Mesenchymal stem cell (in vitro differentiated cells and primary cell): ENCODE data around the gene TMEM11.
"Not testable (repeated sequence)": the region's sequence is repeated elsewhere in the genome, so short reads cannot be mapped to it uniquely, and the experiment has no call there.

Source experiments
- DNase-seq: peaks from one replicate; pipeline ENCODE4 v3.0.0-alpha.2; 2013
- H2AFZ ChIP-seq: one replicate; pipeline ENCODE4 v1.6.1; 2013; ENCODE audit warnings: low read depth, mild to moderate bottlenecking, control low read depth, inconsistent platforms, low read length, moderate library complexity
- H2AK5ac ChIP-seq: 2 replicates; pipeline ENCODE4 v1.6.1; 2013; ENCODE audit warnings: low read length, moderate library complexity, mild to moderate bottlenecking, inconsistent platforms; ENCODE audit not compliant: severe bottlenecking
- H2BK120ac ChIP-seq: one replicate; pipeline ENCODE4 v1.6.1; 2013; ENCODE audit warnings: low read depth, mild to moderate bottlenecking, inconsistent platforms, low read length, moderate library complexity
- H2BK12ac ChIP-seq, 2 experiments: one replicate each; pipeline ENCODE4 v1.6.1; 2013; ENCODE audit warnings: inconsistent platforms in 2 of 2, low read length in 2 of 2, mild to moderate bottlenecking in 2 of 2, moderate library complexity in 2 of 2, control low read depth in 1 of 2
- H2BK15ac ChIP-seq: one replicate; pipeline ENCODE4 v1.6.1; 2013; ENCODE audit warnings: mild to moderate bottlenecking, low read depth, inconsistent platforms; ENCODE audit not compliant: poor library complexity, severe bottlenecking
- H2BK5ac ChIP-seq: 2 replicates; pipeline ENCODE4 v1.6.1; 2013; ENCODE audit warnings: low read depth, mild to moderate bottlenecking, low read length, control low read depth, inconsistent platforms; ENCODE audit not compliant: poor library complexity, severe bottlenecking
- H3K14ac ChIP-seq, 2 experiments: one replicate each; pipeline ENCODE4 v1.6.1; 2013; ENCODE audit warnings: inconsistent platforms in 2 of 2, low read length in 2 of 2, control low read depth in 1 of 2, mild to moderate bottlenecking in 1 of 2, moderate library complexity in 1 of 2
- H3K18ac ChIP-seq, 2 experiments: one replicate each; pipeline ENCODE4 v1.6.1; 2013; ENCODE audit warnings: inconsistent platforms in 2 of 2, low read length in 2 of 2, control low read depth in 1 of 2, low read depth in 1 of 2, mild to moderate bottlenecking in 1 of 2
- H3K23ac ChIP-seq, 2 experiments: one replicate each; pipeline ENCODE4 v1.6.1; 2013; ENCODE audit warnings: inconsistent platforms in 2 of 2, low read length in 2 of 2, mild to moderate bottlenecking in 2 of 2, moderate library complexity in 2 of 2, control low read depth in 1 of 2
- H3K27ac ChIP-seq: 2 replicates; pipeline ENCODE4 v1.5.1; 2013; ENCODE audit warnings: mild to moderate bottlenecking, moderate library complexity, low read length, control low read depth, inconsistent platforms; ENCODE audit not compliant: poor library complexity, severe bottlenecking
- H3K27me3 ChIP-seq, 2 experiments: 2 replicates each; pipeline versions ENCODE4 v1.6.1 to v1.7.0; 2013; ENCODE audit warnings: low read length in 2 of 2, mild to moderate bottlenecking in 2 of 2, moderate library complexity in 2 of 2, control low read depth in 1 of 2, inconsistent platforms in 1 of 2; ENCODE audit not compliant: control insufficient read depth in 1 of 2, insufficient read depth in 1 of 2
- H3K36me3 ChIP-seq, 2 experiments: 2 replicates each; pipeline versions ENCODE4 v1.6.1 to v1.7.0; 2013; ENCODE audit warnings: low read length in 2 of 2, control low read depth in 1 of 2, inconsistent platforms in 1 of 2, low read depth in 1 of 2, mild to moderate bottlenecking in 1 of 2; ENCODE audit not compliant: insufficient read depth in 2 of 2, control insufficient read depth in 1 of 2
- H3K4ac ChIP-seq, 2 experiments: one replicate each; pipeline ENCODE4 v1.6.1; 2013; ENCODE audit warnings: inconsistent platforms in 2 of 2, low read length in 2 of 2, mild to moderate bottlenecking in 2 of 2, moderate library complexity in 2 of 2, control low read depth in 1 of 2, low read depth in 1 of 2
- H3K4me1 ChIP-seq: 2 replicates; pipeline ENCODE4 v1.6.1; 2013; ENCODE audit warnings: low read depth, low read length, control low read depth; ENCODE audit not compliant: control insufficient read depth, insufficient read depth
- H3K4me2 ChIP-seq: 2 replicates; pipeline ENCODE4 v1.6.1; 2013; ENCODE audit warnings: low read length, mild to moderate bottlenecking, inconsistent platforms; ENCODE audit not compliant: poor library complexity, severe bottlenecking
- H3K4me3 ChIP-seq, 2 experiments: 2 replicates each; pipeline versions ENCODE4 v1.5.1 to v1.7.0; 2013; ENCODE audit warnings: low read length in 2 of 2, mild to moderate bottlenecking in 2 of 2, control low read depth in 1 of 2, low read depth in 1 of 2; ENCODE audit not compliant: insufficient read depth in 1 of 2
- H3K79me1 ChIP-seq: replicated peaks from 2 replicates; pipeline ENCODE4 v1.6.1; 2013; ENCODE audit warnings: mild to moderate bottlenecking, control low read depth, low read length, inconsistent platforms; ENCODE audit not compliant: poor library complexity, severe bottlenecking
- H3K9ac ChIP-seq: 2 replicates; pipeline ENCODE4 v1.7.0; 2013; ENCODE audit warnings: mild to moderate bottlenecking, low read length, moderate library complexity
- H3K9me3 ChIP-seq: 2 replicates; pipeline ENCODE4 v1.7.0; 2013; ENCODE audit warnings: mild to moderate bottlenecking, low read length; ENCODE audit not compliant: control insufficient read depth
- H4K8ac ChIP-seq: one replicate; pipeline ENCODE4 v1.6.1; 2013; ENCODE audit warnings: inconsistent platforms, mild to moderate bottlenecking, low read length, moderate library complexity
- H4K91ac ChIP-seq: one replicate; pipeline ENCODE4 v1.6.1; 2013; ENCODE audit warnings: mild to moderate bottlenecking, low read length, inconsistent platforms
- WGBS: methylation state at CpG from one replicate; pipeline ENCODE4 v1.1.7; 2013; ENCODE audit warnings: mixed read lengths; 5-methylcytosine and 5-hydroxymethylcytosine counted together

TMEM11 gene

GRCh38 chr17:21227277-21227676, 13.3 kb upstream of the TMEM11 start:
- not testable (repeated sequence) for H2AFZ ChIP-seq, H2AK5ac ChIP-seq, H3K4me1 ChIP-seq, H3K27me3 ChIP-seq, H3K4me3 ChIP-seq, H3K4me2 ChIP-seq, H3K79me1 ChIP-seq, H2BK120ac ChIP-seq, H3K9ac ChIP-seq, H3K18ac ChIP-seq, H3K23ac ChIP-seq, H2BK12ac ChIP-seq, DNase-seq, H3K27ac ChIP-seq, H4K91ac ChIP-seq, H4K8ac ChIP-seq, H2BK5ac ChIP-seq, H3K9me3 ChIP-seq, H3K14ac ChIP-seq, H3K4ac ChIP-seq, H2BK15ac ChIP-seq
- WGBS: 97% methylated on average over 9 of the region's 11 CpGs
- peaks cover 9 to 14% of the 10 kb centered on the region in 2 experiments for H3K36me3 ChIP-seq

- Histone ChIP-seq H3K4ac (no peak overlapping the region), H3K4me1 (peaks cover under 1% of the 10 kb centered on the region), H3K23ac (no peak overlapping the region), H2BK12ac (no peak overlapping the region), H2AK5ac (no peak overlapping the region), H3K36me3 (peaks cover 18 to 26% of the 10 kb centered on the region in 2 experiments), H4K91ac (no peak overlapping the region), H2BK15ac (no peak overlapping the region), H3K27me3 (no peaks in the 10 kb centered on the region), H3K79me1 (peaks cover 19% of the 10 kb centered on the region), H3K4me2 (no peak overlapping the region), H3K27ac (no peak overlapping the region), H3K9ac (no peak overlapping the region), H2AFZ (no peak overlapping the region), H3K14ac (no peak overlapping the region), H2BK5ac (no peak overlapping the region), H2BK120ac (no peak overlapping the region), H3K9me3 (peaks cover 2% of the 10 kb centered on the region), H3K18ac (no peak overlapping the region), H3K4me3 (no peak overlapping the region), H4K8ac (no peak overlapping the region)
- 99% methylated on average over 6 of the region's 6 CpGs for WGBS
- DNase-seq: no peak
Measured at GRCh38 chr17:21223086-21223485, 9.1 kb upstream of the TMEM11 start.

- Histone ChIP-seq H2BK12ac (no peak overlapping the region), H3K14ac (no peak overlapping the region), H4K8ac (no peak overlapping the region), H2AK5ac (no peak overlapping the region), H3K4ac (no peak overlapping the region), H2BK120ac (no peak overlapping the region), H3K9me3 (peaks cover 2% of the 10 kb centered on the region), H3K36me3 (peaks cover 25 to 26% of the 10 kb centered on the region in 2 experiments), H2BK15ac (no peak overlapping the region), H3K23ac (no peak overlapping the region), H2BK5ac (no peak overlapping the region), H3K18ac (no peak overlapping the region), H3K4me1 (peaks cover 6% of the 10 kb centered on the region), H3K4me3 (no peak overlapping the region), H2AFZ (no peak overlapping the region), H3K79me1 (peaks cover 34% of the 10 kb centered on the region), H4K91ac (no peak overlapping the region), H3K27me3 (no peaks in the 10 kb centered on the region), H3K4me2 (no peak overlapping the region), H3K9ac (no peak overlapping the region), H3K27ac (no peak overlapping the region)
- no peak for DNase-seq
- 100% methylated on average over 2 of the region's 3 CpGs for WGBS
Measured at GRCh38 chr17:21218831-21219380, 4.9 kb upstream of the TMEM11 start.

GRCh38 chr17:21218101-21218500, 4.1 kb upstream of the TMEM11 start:
- Histone ChIP-seq H2BK120ac (no peak overlapping the region), H4K91ac (no peak overlapping the region), H3K9me3 (peaks cover 2% of the 10 kb centered on the region), H3K4ac (no peak overlapping the region), H3K4me1 (peaks cover 6% of the 10 kb centered on the region), H3K14ac (no peak overlapping the region), H2AFZ (no peak overlapping the region), H3K79me1 (peaks cover 31% of the 10 kb centered on the region), H3K4me2 (no peak overlapping the region), H4K8ac (no peak overlapping the region), H3K27me3 (no peaks in the 10 kb centered on the region), H2BK5ac (no peak overlapping the region), H2BK12ac (no peak overlapping the region), H3K9ac (no peak overlapping the region), H2BK15ac (no peak overlapping the region), H2AK5ac (no peak overlapping the region), H3K27ac (no peak overlapping the region), H3K36me3 (peaks cover 21 to 23% of the 10 kb centered on the region in 2 experiments), H3K4me3 (no peak overlapping the region), H3K23ac (no peak overlapping the region), H3K18ac (no peak overlapping the region)
- 57% methylated on average over 1 of the region's 3 CpGs for WGBS
- DNase-seq: no peak
